H9 (cell line): ENCODE measurements around the gene DCX. TPM values are rescaled to one million over a fixed set of nuclear protein-coding genes. Genes with fewer than 3 reads are reported as not detected.

ENCODE experiments used
- DNase-seq: peaks from one replicate; pipeline ENCODE4 v3.0.0-alpha.2; 2017
- H2AFZ ChIP-seq: one replicate; pipeline ENCODE4 v1.6.1; 2013; ENCODE audit warnings: mild to moderate bottlenecking, low read length, control low read depth, moderate library complexity
- H2AK5ac ChIP-seq: 2 replicates; pipeline ENCODE4 v1.6.1; 2013; ENCODE audit warnings: low read length, control low read depth, mixed read lengths; ENCODE audit not compliant: insufficient read length
- H2BK120ac ChIP-seq: one replicate; pipeline ENCODE4 v1.6.1; 2013; ENCODE audit warnings: low read depth, mild to moderate bottlenecking, low read length, control low read depth, inconsistent platforms; ENCODE audit not compliant: poor library complexity, severe bottlenecking
- H2BK12ac ChIP-seq: 2 replicates; pipeline ENCODE4 v1.6.1; 2013; ENCODE audit warnings: low read length, control low read depth, mixed read lengths, low read depth; ENCODE audit not compliant: insufficient read length
- H2BK15ac ChIP-seq: 2 replicates; pipeline ENCODE4 v1.6.1; 2013; ENCODE audit warnings: low read depth, low read length, control low read depth
- H2BK20ac ChIP-seq: one replicate; pipeline ENCODE4 v1.6.1; 2013; ENCODE audit warnings: low read depth, mild to moderate bottlenecking, low read length, control low read depth, inconsistent platforms; ENCODE audit not compliant: poor library complexity, severe bottlenecking
- H2BK5ac ChIP-seq: 2 replicates; pipeline ENCODE4 v1.6.1; 2013; ENCODE audit warnings: low read length, control low read depth, mixed read lengths; ENCODE audit not compliant: insufficient read length
- H3K14ac ChIP-seq: 2 replicates; pipeline ENCODE4 v1.6.1; 2013; ENCODE audit warnings: low read length, control low read depth; ENCODE audit not compliant: insufficient read depth
- H3K18ac ChIP-seq: 2 replicates; pipeline ENCODE4 v1.6.1; 2013; ENCODE audit warnings: low read depth, mild to moderate bottlenecking, mixed read lengths, low read length, control low read depth; ENCODE audit not compliant: insufficient read length
- H3K23ac ChIP-seq: 2 replicates; pipeline ENCODE4 v1.6.1; 2013; ENCODE audit warnings: low read length, control low read depth, mixed read lengths, low read depth; ENCODE audit not compliant: insufficient read length
- H3K23me2 ChIP-seq: 2 replicates; pipeline ENCODE4 v1.6.1; 2013; ENCODE audit warnings: low read depth, mild to moderate bottlenecking, mixed read lengths, low read length, control low read depth; ENCODE audit not compliant: insufficient read length, poor library complexity, severe bottlenecking
- H3K27ac ChIP-seq: 2 replicates; pipeline ENCODE4 v1.5.1; 2013; ENCODE audit warnings: low read length, control low read depth, mixed read lengths, low read depth; ENCODE audit not compliant: insufficient read length
- H3K27me3 ChIP-seq: 2 replicates; pipeline ENCODE4 v1.6.1; 2013; ENCODE audit warnings: low read length, control low read depth, inconsistent platforms; ENCODE audit not compliant: insufficient read depth
- H3K4ac ChIP-seq: 2 replicates; pipeline ENCODE4 v1.6.1; 2013; ENCODE audit warnings: low read depth, mild to moderate bottlenecking, control low read depth, inconsistent platforms, low read length, moderate library complexity
- H3K4me1 ChIP-seq: 2 replicates; pipeline ENCODE4 v1.6.1; 2013; ENCODE audit warnings: low read length, control low read depth, inconsistent platforms; ENCODE audit not compliant: insufficient read depth
- H3K4me2 ChIP-seq: 2 replicates; pipeline ENCODE4 v1.6.1; 2013; ENCODE audit warnings: low read length, control low read depth, mixed read lengths; ENCODE audit not compliant: insufficient read length, insufficient read depth
- H3K56ac ChIP-seq: 2 replicates; pipeline ENCODE4 v1.6.1; 2013; ENCODE audit warnings: low read depth, mild to moderate bottlenecking, mixed read lengths, low read length, control low read depth; ENCODE audit not compliant: insufficient read length
- H3K79me1 ChIP-seq: 2 replicates; pipeline ENCODE4 v1.6.1; 2013; ENCODE audit warnings: low read depth, mild to moderate bottlenecking, moderate library complexity, low read length, control low read depth, inconsistent platforms; ENCODE audit not compliant: insufficient read depth, poor library complexity, severe bottlenecking
- H3K79me2 ChIP-seq: 2 replicates; pipeline ENCODE4 v1.6.1; 2013; ENCODE audit warnings: low read length, control low read depth, inconsistent platforms; ENCODE audit not compliant: insufficient read depth
- H3K9ac ChIP-seq: 2 replicates; pipeline ENCODE4 v1.6.1; 2013; ENCODE audit warnings: low read length, control low read depth, mixed read lengths; ENCODE audit not compliant: insufficient read length; ENCODE audit errors: extremely low read depth
- H3K9me3 ChIP-seq: one replicate; pipeline ENCODE4 v1.6.1; 2013; ENCODE audit warnings: low read depth, low read length, inconsistent platforms; ENCODE audit not compliant: control insufficient read depth
- H3T11ph ChIP-seq: one replicate; pipeline ENCODE4 v1.6.1; 2013; ENCODE audit warnings: mild to moderate bottlenecking, low read length, control low read depth, inconsistent platforms
- H4K20me1 ChIP-seq: one replicate; pipeline ENCODE4 v1.6.1; 2013; ENCODE audit not compliant: control insufficient read depth, insufficient read length, insufficient read depth
- H4K5ac ChIP-seq: 2 replicates; pipeline ENCODE4 v1.6.1; 2013; ENCODE audit warnings: low read depth, mild to moderate bottlenecking, mixed read lengths, low read length, control low read depth; ENCODE audit not compliant: insufficient read length
- H4K8ac ChIP-seq: replicated peaks from 2 replicates; pipeline ENCODE4 v1.6.1; 2013; ENCODE audit warnings: low read length, control low read depth, mixed read lengths, low read depth; ENCODE audit not compliant: insufficient read length
- H4K91ac ChIP-seq: 2 replicates; pipeline ENCODE4 v1.6.1; 2013; ENCODE audit warnings: low read depth, mild to moderate bottlenecking, moderate library complexity, mixed read lengths, low read length, control low read depth; ENCODE audit not compliant: insufficient read length
- H3K27ac Mint-ChIP-seq, 3 experiments: 2 replicates in 2 of 3; 3 replicates in 1 of 3; pipeline ENCODE4 v1.8.0; 2020 to 2021; ENCODE audit warnings: mixed read lengths in 3 of 3, mild to moderate bottlenecking in 1 of 3, moderate library complexity in 1 of 3
- H3K27me3 Mint-ChIP-seq: 2 replicates; pipeline ENCODE4 v1.8.0; 2021; ENCODE audit warnings: low read depth, mild to moderate bottlenecking, moderate library complexity, mixed read lengths
- H3K36me3 Mint-ChIP-seq, 3 experiments: 2 replicates in 2 of 3; 3 replicates in 1 of 3; pipeline ENCODE4 v1.8.0; 2020 to 2021; ENCODE audit warnings: low read depth in 3 of 3, mixed read lengths in 3 of 3; ENCODE audit not compliant: insufficient read depth in 1 of 3
- H3K4me1 Mint-ChIP-seq, 2 experiments: 2 replicates each; pipeline ENCODE4 v1.8.0; 2020; ENCODE audit warnings: mixed read lengths in 2 of 2
- H3K4me3 Mint-ChIP-seq, 2 experiments: 2 replicates in 1 of 2; 3 replicates in 1 of 2; pipeline ENCODE4 v1.8.0; 2020 to 2021; ENCODE audit warnings: mild to moderate bottlenecking in 2 of 2, mixed read lengths in 2 of 2, moderate library complexity in 1 of 2
- H3K9me3 Mint-ChIP-seq, 2 experiments: 2 replicates in 1 of 2; 3 replicates in 1 of 2; pipeline ENCODE4 v1.8.0; 2020; ENCODE audit warnings: mild to moderate bottlenecking in 2 of 2, mixed read lengths in 2 of 2, moderate library complexity in 1 of 2
- WGBS: extraction: QIAGEN DNeasy Blood & Tissue Kit; methylation state at CpG from one replicate; pipeline ENCODE4 v1.1.7; 2013; ENCODE audit warnings: missing lambda C conversion rate, low lambda C conversion rate, mixed read lengths; ENCODE audit not compliant: insufficient read length; ENCODE audit errors: extremely low coverage; 5-methylcytosine and 5-hydroxymethylcytosine counted together
- total RNA-seq: library from RNA; stranded (reverse); gene quantifications from 2 replicates; pipeline ENCODE4 v1.2.1, GENCODE V29; 2021
- TF ChIP-seq, protein P1 (sequence below): fragments of 200-600 bp; sonication (generic); conservative IDR thresholded peaks from 3 replicates; pipeline ENCODE4 v1.8.0; 2021; ENCODE audit warnings: antibody characterized with exemption, mild to moderate bottlenecking

Gene DCX
- total RNA-seq, 1 experiment from 2014 or later = 2.0 TPM

DNA sequence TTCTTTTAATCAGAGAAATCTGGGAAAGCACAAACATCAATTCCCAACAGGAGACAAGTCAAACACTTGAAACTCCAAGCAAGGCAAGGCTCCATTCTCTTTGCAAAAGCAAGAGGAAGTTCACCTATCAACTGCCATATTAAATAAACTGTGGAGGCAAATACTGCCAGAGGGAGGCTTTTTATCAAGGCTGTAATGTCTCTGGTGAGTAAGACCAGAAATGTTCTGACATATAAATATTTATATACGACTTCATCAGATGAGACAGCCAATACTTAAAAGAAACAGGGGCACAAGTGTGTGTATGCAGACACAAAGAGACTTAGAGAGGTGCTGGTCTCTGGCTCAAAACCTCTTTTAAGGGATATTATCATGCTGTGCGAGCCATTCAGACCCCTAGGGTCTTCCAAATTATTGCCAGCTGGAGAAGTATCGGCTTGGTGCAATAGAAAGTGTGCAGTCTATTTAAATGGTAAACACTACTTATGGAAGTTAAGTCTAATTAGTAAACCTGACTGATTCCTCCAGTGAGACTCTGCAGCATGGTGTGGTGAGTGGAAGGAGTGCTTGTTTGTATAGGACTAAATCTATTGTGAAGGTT, 24.4 kb downstream of the DCX start:
- H3K9ac ChIP-seq = no peak overlapping the region
- no peak overlapping the region for H4K5ac ChIP-seq
- H3T11ph ChIP-seq = no peak overlapping the region
- no peaks in the 10 kb centered on the region for H4K20me1 ChIP-seq
- H3K4ac ChIP-seq = no peak overlapping the region
- no peak overlapping the region for H2AFZ ChIP-seq
- no peak overlapping the region for H2BK120ac ChIP-seq
- Mint-ChIP-seq H3K9me3 (no peaks in the 10 kb centered on the region), H3K36me3 (no peaks in the 10 kb centered on the region), H3K4me3 (no peak overlapping the region), H3K27ac (no peak overlapping the region), H3K27me3 (peaks cover 4% of the 10 kb centered on the region; the same call in 1 of the 2 replicates), H3K4me1 (peaks cover 10 to 16% of the 10 kb centered on the region in 2 experiments)
- H2BK20ac ChIP-seq = no peak overlapping the region
- H3K27me3 ChIP-seq = no peaks in the 10 kb centered on the region
- H3K79me2 ChIP-seq = no peaks in the 10 kb centered on the region
- no peak overlapping the region for H3K18ac ChIP-seq
- no peaks in the 10 kb centered on the region for H3K23me2 ChIP-seq
- H2BK15ac ChIP-seq = no peak overlapping the region
- H4K91ac ChIP-seq = no peak overlapping the region
- no CpG with 5 or more reads among the region's 3 CpGs for WGBS
- H2BK5ac ChIP-seq = no peak overlapping the region
- no peak overlapping the region for H3K4me2 ChIP-seq
- TF ChIP-seq, protein P1, sequence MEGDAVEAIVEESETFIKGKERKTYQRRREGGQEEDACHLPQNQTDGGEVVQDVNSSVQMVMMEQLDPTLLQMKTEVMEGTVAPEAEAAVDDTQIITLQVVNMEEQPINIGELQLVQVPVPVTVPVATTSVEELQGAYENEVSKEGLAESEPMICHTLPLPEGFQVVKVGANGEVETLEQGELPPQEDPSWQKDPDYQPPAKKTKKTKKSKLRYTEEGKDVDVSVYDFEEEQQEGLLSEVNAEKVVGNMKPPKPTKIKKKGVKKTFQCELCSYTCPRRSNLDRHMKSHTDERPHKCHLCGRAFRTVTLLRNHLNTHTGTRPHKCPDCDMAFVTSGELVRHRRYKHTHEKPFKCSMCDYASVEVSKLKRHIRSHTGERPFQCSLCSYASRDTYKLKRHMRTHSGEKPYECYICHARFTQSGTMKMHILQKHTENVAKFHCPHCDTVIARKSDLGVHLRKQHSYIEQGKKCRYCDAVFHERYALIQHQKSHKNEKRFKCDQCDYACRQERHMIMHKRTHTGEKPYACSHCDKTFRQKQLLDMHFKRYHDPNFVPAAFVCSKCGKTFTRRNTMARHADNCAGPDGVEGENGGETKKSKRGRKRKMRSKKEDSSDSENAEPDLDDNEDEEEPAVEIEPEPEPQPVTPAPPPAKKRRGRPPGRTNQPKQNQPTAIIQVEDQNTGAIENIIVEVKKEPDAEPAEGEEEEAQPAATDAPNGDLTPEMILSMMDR = no peak
- H3K27ac ChIP-seq = no peak overlapping the region
- no peak overlapping the region for H3K56ac ChIP-seq
- H3K4me1 ChIP-seq = peaks cover 4% of the 10 kb centered on the region; the same call in 1 of the 2 replicates
- no peak overlapping the region for H3K23ac ChIP-seq
- no peaks in the 10 kb centered on the region for H3K79me1 ChIP-seq
- DNase-seq = no peak
- H4K8ac ChIP-seq = no peak overlapping the region
- H2BK12ac ChIP-seq = no peak overlapping the region
- no peaks in the 10 kb centered on the region for H3K9me3 ChIP-seq
- H2AK5ac ChIP-seq = no peak overlapping the region
- no peak overlapping the region for H3K14ac ChIP-seq
